HPDE6-E6E7 (cell line): ENCODE results near the gene IL32.
A peak's percentile ranks its signal among the peaks of the same experiment; 100 is the strongest.
"Not testable (repeated sequence)": the region's sequence is repeated elsewhere in the genome, so short reads cannot be mapped to it uniquely, and the experiment has no call there.

Experiments
- DNase-seq: peaks from one replicate; pipeline ENCODE4 v3.0.0; 2011; ENCODE audit warnings: missing footprints; ENCODE audit errors: extremely low spot score

The IL32 gene

GRCh38 chr16:3051494-3051893, 13.9 kb upstream of the IL32 start:
- no peak for DNase-seq

- not testable (repeated sequence) for DNase-seq
These were observed 12.7 kb upstream of the IL32 start for GRCh38 chr16:3052571-3053329.

GRCh38 chr16:3053330-3053710, 12.1 kb upstream of the IL32 start:
- DNase-seq: not testable (repeated sequence)

GRCh38 chr16:3054965-3055733, 10.3 kb upstream of the IL32 start:
- DNase-seq: no peak

- DNase-seq: not testable (repeated sequence)
These were observed 9.7 kb upstream of the IL32 start for GRCh38 chr16:3055734-3056115.

GRCh38 chr16:3056336-3057180, 8.9 kb upstream of the IL32 start:
- no peak for DNase-seq

- DNase-seq: no peak
These were observed 8.0 kb upstream of the IL32 start for GRCh38 chr16:3057181-3058138.

GRCh38 chr16:3058139-3059030, 7.1 kb upstream of the IL32 start:
- DNase-seq: no peak

- peak; percentile 80 for DNase-seq
These were observed 6.3 kb upstream of the IL32 start for GRCh38 chr16:3059041-3059722.

- DNase-seq: no peak
These were observed 5.7 kb upstream of the IL32 start for GRCh38 chr16:3059723-3060242.

GRCh38 chr16:3060339-3061127, 4.9 kb upstream of the IL32 start:
- DNase-seq: no peak

GRCh38 chr16:3062553-3062952, 2.9 kb upstream of the IL32 start:
- DNase-seq: no peak

- no peak for DNase-seq
These were observed 1.6 kb upstream of the IL32 start for GRCh38 chr16:3063625-3064386.

- DNase-seq: no peak
These were observed 451 bp downstream of the IL32 start for GRCh38 chr16:3065742-3066439.

GRCh38 chr16:3066440-3066748, 954 bp downstream of the IL32 start:
- no peak for DNase-seq

GRCh38 chr16:3068487-3068886, 3.0 kb downstream of the IL32 start:
- no peak for DNase-seq

- not testable (repeated sequence) for DNase-seq
These were observed 3.7 kb downstream of the IL32 start for GRCh38 chr16:3069146-3069545.
